Panc1 (cell line): Measurements from ENCODE around the gene ADCY1.

Experiments used
- CTCF ChIP-seq: fragments of 450-650 bp; IDR thresholded peaks from 2 replicates; pipeline ENCODE4 v1.5.1; 2017; ENCODE audit warnings: mild to moderate bottlenecking
- POLR2AphosphoS5 ChIP-seq: IDR thresholded peaks from 2 replicates; pipeline ENCODE4 v1.6.1; 2012; ENCODE audit warnings: mild to moderate bottlenecking, low read depth, low read length, moderate library complexity

- TF ChIP-seq CTCF (no peak), POLR2AphosphoS5 (no peak)
These were observed 19.0 kb downstream of the ADCY1 start for GRCh38 chr7:45593121-45593541.
